ENCODE measurements around the gene NOA1.

- no peak for TF ChIP-seq EZH2phosphoT487 (IDR thresholded peaks at IDR 0.05; ENCODE audit: borderline replicate concordance)
- no peak for TF ChIP-seq CTCF (conservative IDR thresholded peaks at IDR 0.05; ENCODE audit: low read length)
These were observed 12.9 kb upstream of the NOA1 start for GRCh38 chr4:56990109-56990905.
